Activated T-helper 17 cell treated with anti-CD3 and anti-CD28 coated beads, Interleukin-2, amount 50 U/mL, for 72 hours (primary cell): ENCODE measurements around the gene PLEKHB2. TPM values are rescaled to one million over a fixed set of nuclear protein-coding genes. Genes with fewer than 3 reads are reported as not detected.
"Not testable (repeated sequence)": the region's sequence is repeated elsewhere in the genome, so short reads cannot be mapped to it uniquely, and the experiment has no call there.

ENCODE experiments used
- ATAC-seq: fragments of 150-1000 bp; cut with Tn5 transposase; replicated peaks from 2 replicates; pipeline ENCODE4 v1.10.0; 2021; ENCODE audit warnings: mild to moderate bottlenecking, moderate library complexity
- H3K27ac Mint-ChIP-seq: one replicate; pipeline ENCODE4 v1.8.0; 2022; ENCODE audit warnings: mixed read lengths
- H3K27me3 Mint-ChIP-seq: one replicate; pipeline ENCODE4 v1.8.0; 2022; ENCODE audit warnings: mixed read lengths
- H3K36me3 Mint-ChIP-seq: one replicate; pipeline ENCODE4 v1.8.0; 2022; ENCODE audit warnings: low read depth, mild to moderate bottlenecking, mixed read lengths
- H3K4me1 Mint-ChIP-seq: one replicate; pipeline ENCODE4 v1.8.0; 2022; ENCODE audit warnings: mixed read lengths
- H3K4me3 Mint-ChIP-seq: one replicate; pipeline ENCODE4 v1.8.0; 2022; ENCODE audit warnings: mild to moderate bottlenecking, mixed read lengths
- H3K9me3 Mint-ChIP-seq: one replicate; pipeline ENCODE4 v1.8.0; 2022; ENCODE audit warnings: mixed read lengths
- total RNA-seq, 2 donors: library from RNA; stranded (reverse); gene quantifications; one replicate each; pipeline ENCODE4 v1.2.3, GENCODE V29; 2022

The PLEKHB2 gene
- total RNA-seq, 2 donors from 2014 or later = 59.8 to 64.5 TPM

GRCh38 chr2:131181451-131181850, 76.3 kb downstream of the PLEKHB2 start:
- not testable (repeated sequence) for H3K4me1 Mint-ChIP-seq, H3K36me3 Mint-ChIP-seq, H3K4me3 Mint-ChIP-seq, H3K9me3 Mint-ChIP-seq, H3K27ac Mint-ChIP-seq, ATAC-seq
- peaks cover 26% of the 10 kb centered on the region for H3K27me3 Mint-ChIP-seq

GRCh38 chr2:131193421-131193820, 88.3 kb downstream of the PLEKHB2 start:
- not testable (repeated sequence) for ATAC-seq, H3K4me3 Mint-ChIP-seq, H3K9me3 Mint-ChIP-seq, H3K27ac Mint-ChIP-seq, H3K4me1 Mint-ChIP-seq, H3K36me3 Mint-ChIP-seq
- H3K27me3 Mint-ChIP-seq = peaks cover 16% of the 10 kb centered on the region

- H3K36me3 Mint-ChIP-seq, H3K27me3 Mint-ChIP-seq, H3K27ac Mint-ChIP-seq, H3K4me3 Mint-ChIP-seq, ATAC-seq, H3K4me1 Mint-ChIP-seq, H3K9me3 Mint-ChIP-seq: not testable (repeated sequence)
Observed at GRCh38 chr2:131196186-131196585, 91.0 kb downstream of the PLEKHB2 start.

Other genes starting within 250 kb of the PLEKHB2 start
- gene FAM168B, start 11.9 kb upstream of the PLEKHB2 start, total RNA-seq = 10 to 100 TPM; 69.2 to 77.1 TPM
- gene POTEE, start 104.2 kb downstream of the PLEKHB2 start, total RNA-seq = 1 to 10 TPM in 1 of 2 donors, under 1 TPM in 1; 0.61 to 1.7 TPM